Thyroid gland (tissue), 4 donors: ENCODE data around the gene AQP12B.

Source experiments
- CTCF ChIP-seq, 6 experiments: fragments of 200-600 bp in 3 of 6; fragments of 450-650 bp in 3 of 6; sonication (generic) in 3 of 6; IDR thresholded peaks; one replicate each; pipeline ENCODE4 v1.5.1; 2016 to 2019; ENCODE audit warnings: antibody characterized with exemption in 6 of 6, mild to moderate bottlenecking in 2 of 6, inconsistent platforms in 1 of 6, moderate library complexity in 1 of 6
- POLR2A ChIP-seq, 2 donors: fragments of 450-650 bp; IDR thresholded peaks; one replicate each; pipeline ENCODE4 v1.6.1; 2017; ENCODE audit warnings: antibody characterized with exemption in 2 of 2, mild to moderate bottlenecking in 2 of 2, moderate library complexity in 1 of 2

- TF ChIP-seq CTCF (IDR thresholded peaks at IDR 0.05), result no peak
- no peak for TF ChIP-seq POLR2A (IDR thresholded peaks at IDR 0.05)
Measured at GRCh38 chr2:240670402-240670801, 12.3 kb downstream of the AQP12B start.
